ENCODE results near the gene MTA3. TPM values are rescaled to one million over a fixed set of nuclear protein-coding genes. Genes with fewer than 3 reads are reported as not detected.
"Not testable (repeated sequence)": the region's sequence is repeated elsewhere in the genome, so short reads cannot be mapped to it uniquely, and the experiment has no call there.

The MTA3 gene
- total RNA-seq, 2 donors from 2014 or later, result 23.0 to 30.8 TPM

DNA sequence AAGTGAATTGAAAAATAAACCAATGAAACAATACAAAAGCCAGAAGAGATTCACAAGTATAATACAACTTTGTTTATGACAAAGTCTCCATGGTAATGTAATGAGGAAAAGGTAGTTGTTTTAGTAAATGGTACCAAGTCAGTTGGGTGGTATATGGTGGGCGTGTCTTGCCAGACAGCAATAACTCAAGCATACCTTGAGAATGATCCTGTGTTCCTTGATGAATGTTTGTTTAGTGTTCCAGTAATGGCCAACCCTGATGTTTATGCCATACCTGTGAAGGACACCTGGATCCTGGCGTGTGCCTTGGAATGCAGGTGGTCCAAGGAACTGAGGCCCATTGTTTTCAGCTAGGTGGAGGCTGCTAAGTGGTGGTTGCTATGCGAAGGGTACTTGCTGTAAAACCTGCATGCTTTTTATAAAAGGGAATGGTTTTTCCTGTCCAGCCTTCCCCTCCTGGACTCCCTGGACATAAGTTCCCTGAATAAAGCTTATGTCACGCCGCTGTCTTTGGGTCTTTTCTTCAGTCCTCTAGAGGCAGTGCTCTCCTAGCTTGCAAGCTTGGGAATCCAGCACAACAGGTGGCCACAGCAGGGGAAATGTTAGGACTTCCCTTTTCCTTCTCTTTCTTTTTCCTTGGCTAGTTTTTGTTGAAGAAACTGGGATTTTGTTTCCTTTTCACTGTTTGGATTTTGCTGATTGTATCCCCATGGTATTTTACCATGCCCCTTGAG, 54.7 kb downstream of the MTA3 start:
- Histone ChIP-seq H3K27me3 (replicated peaks; ENCODE audit: insufficient read depth) (no peaks in the 10 kb centered on the region), H3K27ac (no peak overlapping the region), H3K4me3 (no peak overlapping the region), H3K4me1 (ENCODE audit: control insufficient read depth in 1 of 2, low read depth in 2 of 2) (peaks cover 0 to 3% of the 10 kb centered on the region in 2 donors), H3K36me3 (no peaks in the 10 kb centered on the region), H3K9me3 (no peaks in the 10 kb centered on the region)
- ATAC-seq (ENCODE audit: insufficient number of reproducible peaks, low FRiP score, low read depth), result no peak
- TF ChIP-seq, protein P1, sequence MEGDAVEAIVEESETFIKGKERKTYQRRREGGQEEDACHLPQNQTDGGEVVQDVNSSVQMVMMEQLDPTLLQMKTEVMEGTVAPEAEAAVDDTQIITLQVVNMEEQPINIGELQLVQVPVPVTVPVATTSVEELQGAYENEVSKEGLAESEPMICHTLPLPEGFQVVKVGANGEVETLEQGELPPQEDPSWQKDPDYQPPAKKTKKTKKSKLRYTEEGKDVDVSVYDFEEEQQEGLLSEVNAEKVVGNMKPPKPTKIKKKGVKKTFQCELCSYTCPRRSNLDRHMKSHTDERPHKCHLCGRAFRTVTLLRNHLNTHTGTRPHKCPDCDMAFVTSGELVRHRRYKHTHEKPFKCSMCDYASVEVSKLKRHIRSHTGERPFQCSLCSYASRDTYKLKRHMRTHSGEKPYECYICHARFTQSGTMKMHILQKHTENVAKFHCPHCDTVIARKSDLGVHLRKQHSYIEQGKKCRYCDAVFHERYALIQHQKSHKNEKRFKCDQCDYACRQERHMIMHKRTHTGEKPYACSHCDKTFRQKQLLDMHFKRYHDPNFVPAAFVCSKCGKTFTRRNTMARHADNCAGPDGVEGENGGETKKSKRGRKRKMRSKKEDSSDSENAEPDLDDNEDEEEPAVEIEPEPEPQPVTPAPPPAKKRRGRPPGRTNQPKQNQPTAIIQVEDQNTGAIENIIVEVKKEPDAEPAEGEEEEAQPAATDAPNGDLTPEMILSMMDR (IDR thresholded peaks at IDR 0.05), result no peak
- no peak for DNase-seq (ENCODE audit: low spot score)

DNA sequence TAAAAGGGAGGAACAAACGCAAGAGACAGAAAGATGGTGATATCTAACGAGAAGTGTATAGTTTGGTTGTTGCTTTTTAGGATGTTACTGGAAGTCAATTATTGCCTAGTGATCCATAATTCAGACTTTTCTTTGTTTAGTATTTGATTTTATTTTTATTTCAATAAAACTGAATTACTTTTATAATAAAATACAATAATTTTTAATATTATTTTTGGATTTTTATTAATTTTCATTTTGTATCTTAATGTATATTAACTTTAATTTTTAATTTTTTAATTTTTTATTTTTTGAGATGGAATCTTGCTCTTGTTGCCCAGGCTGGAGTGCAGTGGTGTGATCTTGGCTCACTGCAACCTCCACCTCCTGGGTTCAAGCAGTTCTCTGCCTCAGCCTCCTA, 55.6 kb downstream of the MTA3 start:
- H3K27ac ChIP-seq, result no peak overlapping the region
- H3K9me3 ChIP-seq, result no peaks in the 10 kb centered on the region
- TF ChIP-seq, protein P1 (IDR thresholded peaks at IDR 0.05), result no peak

DNA sequence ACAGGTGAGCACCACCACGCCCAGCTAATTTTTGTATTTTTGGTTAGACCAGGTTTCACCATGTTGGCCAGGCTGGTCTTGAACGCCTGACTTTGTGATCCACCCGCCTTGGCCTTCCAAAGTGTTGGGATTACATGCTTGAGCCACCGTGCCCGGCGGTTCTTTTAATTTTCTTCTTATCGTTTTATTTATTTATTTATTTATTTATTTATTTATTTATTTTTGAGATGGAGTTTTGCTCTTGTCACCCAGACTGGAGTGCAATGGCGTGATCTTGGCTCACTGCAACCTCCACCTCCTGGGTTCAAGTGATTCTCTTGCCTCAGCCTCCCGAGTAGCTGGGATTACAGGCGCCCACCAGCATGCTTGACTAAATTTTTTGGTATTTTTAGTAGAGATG, 59.6 kb downstream of the MTA3 start:
- not testable (repeated sequence) for H3K9me3 ChIP-seq; DNase-seq (ENCODE audit: low spot score); H3K27ac ChIP-seq

More for the DNA sequence above, 55.6 kb downstream of the MTA3 start:
- no peak for DNase-seq (ENCODE audit: low spot score)
- no peak for ATAC-seq (ENCODE audit: insufficient number of reproducible peaks, low FRiP score, low read depth)
- Histone ChIP-seq H3K4me1 (ENCODE audit: control insufficient read depth in 1 of 2, low read depth in 2 of 2) (peaks cover 0 to under 1% of the 10 kb centered on the region in 2 donors), H3K4me3 (no peak overlapping the region), H3K27me3 (replicated peaks; ENCODE audit: insufficient read depth) (no peaks in the 10 kb centered on the region), H3K36me3 (no peaks in the 10 kb centered on the region)

DNA sequence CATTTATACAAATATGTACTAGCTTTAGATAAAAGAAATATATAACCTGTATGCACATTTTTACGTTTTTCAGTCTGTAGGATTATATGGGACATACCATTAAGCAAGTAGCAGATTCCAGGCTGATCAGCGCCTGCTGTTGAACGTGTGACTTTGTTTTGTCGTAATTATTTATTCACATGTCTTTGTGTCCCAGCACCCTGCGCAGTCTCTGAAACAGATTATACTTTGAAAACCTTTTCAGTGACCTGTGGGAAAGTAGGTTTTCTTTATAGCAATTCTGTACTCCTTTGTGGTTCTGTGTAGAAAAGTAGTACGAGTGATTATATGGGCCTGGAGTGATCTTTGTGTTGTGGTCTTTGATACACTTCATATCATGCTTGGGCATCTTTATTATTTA, 68.5 kb downstream of the MTA3 start:
- H3K36me3 ChIP-seq, result no peaks in the 10 kb centered on the region
- H3K27ac ChIP-seq, result no peak overlapping the region
- peaks cover 0 to 6% of the 10 kb centered on the region in 2 donors for H3K4me1 ChIP-seq (ENCODE audit: control insufficient read depth in 1 of 2, low read depth in 2 of 2)
- H3K9me3 ChIP-seq, result no peaks in the 10 kb centered on the region
- no peak overlapping the region for H3K4me3 ChIP-seq
- DNase-seq (ENCODE audit: low spot score), result no peak
- TF ChIP-seq, protein P1 (IDR thresholded peaks at IDR 0.05), result no peak
- ATAC-seq (ENCODE audit: insufficient number of reproducible peaks, low FRiP score, low read depth), result no peak
- no peaks in the 10 kb centered on the region for H3K27me3 ChIP-seq (replicated peaks; ENCODE audit: insufficient read depth)

More for the DNA sequence above, 59.6 kb downstream of the MTA3 start:
- not testable (repeated sequence) for ATAC-seq (ENCODE audit: insufficient number of reproducible peaks, low FRiP score, low read depth); H3K4me1 ChIP-seq (ENCODE audit: control insufficient read depth in 1 of 2, low read depth in 2 of 2); H3K27me3 ChIP-seq (replicated peaks; ENCODE audit: insufficient read depth); H3K4me3 ChIP-seq; H3K36me3 ChIP-seq

DNA sequence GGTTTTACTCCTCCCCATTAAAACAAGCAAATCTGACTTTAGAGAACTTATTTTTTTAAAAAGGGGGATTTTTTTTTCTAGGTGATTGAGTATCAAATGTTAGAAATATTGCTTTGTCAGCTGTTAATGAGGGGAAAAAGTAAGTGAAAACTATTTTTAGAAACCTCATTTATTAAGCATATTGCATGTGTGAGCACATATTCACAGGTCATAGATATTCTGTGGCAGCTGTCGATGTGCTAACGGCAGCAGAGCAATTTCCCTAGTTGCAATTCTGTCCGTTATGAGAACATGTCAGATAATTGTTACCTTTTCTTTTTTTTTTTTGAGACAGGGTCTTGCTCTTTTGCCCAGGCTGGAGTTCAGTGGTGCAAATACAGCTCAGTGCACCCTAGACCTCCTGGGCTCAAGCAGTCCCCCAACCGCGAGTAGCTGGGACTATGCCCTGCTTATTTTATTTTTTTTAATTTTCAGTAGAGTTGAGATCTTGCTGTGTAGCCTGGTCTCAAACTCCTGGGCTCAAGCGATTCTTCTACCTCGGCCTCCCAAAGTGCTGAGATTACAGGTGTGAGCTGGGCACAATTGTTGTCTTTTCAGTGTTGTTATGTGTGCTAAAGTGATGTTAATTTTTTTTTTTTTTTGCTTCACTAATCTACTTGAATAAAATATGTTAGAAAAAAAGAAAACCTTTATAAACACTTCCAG, 69.8 kb downstream of the MTA3 start:
- no peaks in the 10 kb centered on the region for H3K27me3 ChIP-seq (replicated peaks; ENCODE audit: insufficient read depth)
- no peak overlapping the region for H3K4me3 ChIP-seq
- TF ChIP-seq, protein P1 (IDR thresholded peaks at IDR 0.05), result no peak
- H3K9me3 ChIP-seq, result no peaks in the 10 kb centered on the region
- H3K4me1 ChIP-seq (ENCODE audit: control insufficient read depth in 1 of 2, low read depth in 2 of 2), result peaks cover 0 to 6% of the 10 kb centered on the region in 2 donors
- ATAC-seq (ENCODE audit: insufficient number of reproducible peaks, low FRiP score, low read depth), result no peak
- no peak for DNase-seq (ENCODE audit: low spot score)
- no peak overlapping the region for H3K27ac ChIP-seq
- no peaks in the 10 kb centered on the region for H3K36me3 ChIP-seq
